Stimulated activated CD8-positive, alpha-beta memory T cell treated with anti-CD3 and anti-CD28 coated beads, Interleukin-15, amount 100 ng/mL, for 4 hours (primary cell): ENCODE results near the gene FBXO9.
"Not testable (repeated sequence)": the region's sequence is repeated elsewhere in the genome, so short reads cannot be mapped to it uniquely, and the experiment has no call there.

ENCODE experiments used
- DNase-seq, 2 donors: peaks; one replicate each; pipeline ENCODE4 v3.0.0-alpha.2; 2020; ENCODE audit warnings: low read depth in 2 of 2

The FBXO9 gene

GRCh38 chr6:53045891-53046673 is 19.1 kb upstream of the FBXO9 start:
- no peak for DNase-seq

GRCh38 chr6:53048431-53049195 is 16.6 kb upstream of the FBXO9 start:
- no peak for DNase-seq

- no peak for DNase-seq
These were observed 15.8 kb upstream of the FBXO9 start for GRCh38 chr6:53049415-53049814.

GRCh38 chr6:53052152-53052551 is 13.1 kb upstream of the FBXO9 start:
- DNase-seq = not testable (repeated sequence)

- DNase-seq = no peak
These were observed 10.7 kb upstream of the FBXO9 start for GRCh38 chr6:53054532-53054931.

- DNase-seq = no peak
These were observed 9.3 kb upstream of the FBXO9 start for GRCh38 chr6:53055873-53056272.

- DNase-seq = no peak
These were observed 8.9 kb upstream of the FBXO9 start for GRCh38 chr6:53056273-53056672.

- no peak for DNase-seq
These were observed 6.6 kb upstream of the FBXO9 start for GRCh38 chr6:53058388-53059195.

GRCh38 chr6:53059648-53060589 is 5.3 kb upstream of the FBXO9 start:
- no peak for DNase-seq

GRCh38 chr6:53062169-53062539 is 3.0 kb upstream of the FBXO9 start:
- DNase-seq = no peak

GRCh38 chr6:53064255-53064654 is 949 bp upstream of the FBXO9 start:
- not testable (repeated sequence) for DNase-seq

- peak; percentile 88 to 93 for DNase-seq
These were observed 408 bp upstream of the FBXO9 start for GRCh38 chr6:53064726-53065265.

- DNase-seq = no peak
These were observed 843 bp downstream of the FBXO9 start for GRCh38 chr6:53066077-53066417.

GRCh38 chr6:53066874-53067706 is 1.9 kb downstream of the FBXO9 start:
- no peak for DNase-seq

GRCh38 chr6:53067849-53068361 is 2.7 kb downstream of the FBXO9 start:
- no peak for DNase-seq

- no peak for DNase-seq
These were observed 4.2 kb downstream of the FBXO9 start for GRCh38 chr6:53069427-53069826.

- no peak for DNase-seq
These were observed 5.6 kb downstream of the FBXO9 start for GRCh38 chr6:53070806-53071205.

GRCh38 chr6:53074347-53074746 is 9.1 kb downstream of the FBXO9 start:
- no peak for DNase-seq

- no peak for DNase-seq
These were observed 15.6 kb downstream of the FBXO9 start for GRCh38 chr6:53080813-53081212.

GRCh38 chr6:53086302-53086701 is 21.1 kb downstream of the FBXO9 start:
- DNase-seq = no peak
